Fibroblast of lung (primary cell): Measurements from ENCODE around the gene RGS7.
A peak's percentile ranks its signal among the peaks of the same experiment; 100 is the strongest.

Experiments
- EZH2 ChIP-seq: IDR thresholded peaks from 2 replicates; pipeline ENCODE4 v1.5.1; 2012; ENCODE audit warnings: low read length, control low read depth, mild to moderate bottlenecking; ENCODE audit errors: missing control alignments
- TF ChIP-seq, protein P1 (sequence below), 2 donors: IDR thresholded peaks in 1 of 2; conservative IDR thresholded peaks in 1 of 2; 1 replicate in 1 of 2; 2 replicates in 1 of 2; pipeline ENCODE4 v1.5.1; 2011 to 2012; ENCODE audit warnings: low read length in 2 of 2, control low read depth in 1 of 2, inconsistent platforms in 1 of 2, low read depth in 1 of 2, mild to moderate bottlenecking in 1 of 2

DNA sequence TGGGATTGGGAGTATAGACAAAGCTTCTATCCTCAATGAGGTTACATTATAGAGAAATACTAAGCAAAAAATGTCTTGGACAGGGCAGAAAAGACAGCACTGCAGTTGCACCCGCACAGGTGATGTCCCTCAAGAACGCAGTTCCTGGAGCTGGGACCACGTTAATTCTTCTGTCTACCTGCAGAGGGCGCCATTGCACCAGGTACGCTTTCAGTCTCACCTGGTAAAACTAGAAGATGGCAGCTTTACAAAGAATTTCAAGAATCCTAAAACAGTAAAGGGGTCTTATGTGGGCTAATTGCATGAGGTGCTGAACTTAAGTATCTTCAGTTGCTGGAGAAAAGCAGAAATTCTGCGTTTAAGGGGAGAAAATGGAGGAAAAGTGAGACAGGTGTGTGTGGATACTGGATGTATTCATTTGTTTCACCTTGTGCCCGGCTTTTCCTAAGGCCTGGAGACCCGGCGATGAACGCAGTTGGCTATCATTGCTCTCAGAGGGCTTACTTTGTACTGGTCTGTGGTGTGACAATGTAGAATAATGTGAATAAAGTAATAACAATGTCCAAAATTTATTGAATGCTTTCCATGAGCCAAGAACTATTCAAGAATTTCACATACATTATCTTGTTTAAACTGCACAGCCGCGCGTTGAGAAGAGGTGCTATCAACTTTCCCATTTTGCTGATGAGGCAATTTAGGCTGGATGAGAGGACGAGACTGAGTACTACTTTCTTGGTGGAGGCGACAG is 468.8 kb downstream of the RGS7 start:
- TF ChIP-seq, protein P1, sequence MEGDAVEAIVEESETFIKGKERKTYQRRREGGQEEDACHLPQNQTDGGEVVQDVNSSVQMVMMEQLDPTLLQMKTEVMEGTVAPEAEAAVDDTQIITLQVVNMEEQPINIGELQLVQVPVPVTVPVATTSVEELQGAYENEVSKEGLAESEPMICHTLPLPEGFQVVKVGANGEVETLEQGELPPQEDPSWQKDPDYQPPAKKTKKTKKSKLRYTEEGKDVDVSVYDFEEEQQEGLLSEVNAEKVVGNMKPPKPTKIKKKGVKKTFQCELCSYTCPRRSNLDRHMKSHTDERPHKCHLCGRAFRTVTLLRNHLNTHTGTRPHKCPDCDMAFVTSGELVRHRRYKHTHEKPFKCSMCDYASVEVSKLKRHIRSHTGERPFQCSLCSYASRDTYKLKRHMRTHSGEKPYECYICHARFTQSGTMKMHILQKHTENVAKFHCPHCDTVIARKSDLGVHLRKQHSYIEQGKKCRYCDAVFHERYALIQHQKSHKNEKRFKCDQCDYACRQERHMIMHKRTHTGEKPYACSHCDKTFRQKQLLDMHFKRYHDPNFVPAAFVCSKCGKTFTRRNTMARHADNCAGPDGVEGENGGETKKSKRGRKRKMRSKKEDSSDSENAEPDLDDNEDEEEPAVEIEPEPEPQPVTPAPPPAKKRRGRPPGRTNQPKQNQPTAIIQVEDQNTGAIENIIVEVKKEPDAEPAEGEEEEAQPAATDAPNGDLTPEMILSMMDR (conservative IDR thresholded peaks at IDR 0.05 in 1 of 2, IDR thresholded peaks at IDR 0.05 in 1 of 2; ENCODE audit: low read depth in 1 of 2, low read length in 2 of 2): peak; percentile 57
- no peak for TF ChIP-seq EZH2
